A549 (cell line): ENCODE data around the gene FAM3B. TPM values are rescaled to one million over a fixed set of nuclear protein-coding genes. Genes with fewer than 3 reads are reported as not detected.

ENCODE experiments used
- ATAC-seq, 2 experiments: fragments of 200-7000 bp in 1 of 2; fragments of >200 bp in 1 of 2; cut with Nextera tagmentation in 1 of 2; cut with Tn5 transposase in 1 of 2; 3 replicates each; pipeline versions ENCODE4 v1.8.0 to v1.9.1; 2018 to 2020; ENCODE audit warnings: mild to moderate bottlenecking in 1 of 2, moderate library complexity in 1 of 2
- CTCF ChIA-PET: fragments of 300-600 bp; sonication (Branson Sonifier 250); formaldehyde crosslinking; extraction: SDS; loops from one replicate; lab custom pipeline; 2021; ENCODE audit warnings: antibody characterized with exemption, inconsistent platforms; lab: Yijun Ruan, JAX
- POLR2A ChIA-PET: fragments of 350-600 bp; formaldehyde crosslinking; extraction: SDS; loops from one replicate; lab custom pipeline; 2021; ENCODE audit warnings: antibody characterized with exemption, inconsistent platforms; lab: Yijun Ruan, JAX
- DNase-seq, 2 experiments: peaks; one replicate each; pipeline versions ENCODE4 v3.0.0 to v3.0.0-alpha.2; 2011 to 2016; ENCODE audit warnings: low read depth in 1 of 2, low spot score in 1 of 2
- FAIRE-seq: peaks from 2 replicates; lab custom pipeline; 2011; peaks lifted over from hg19 to GRCh38; lab: Jason Lieb, UNC
- H3K27ac ChIP-seq, 2 experiments: fragments of >200 bp; sonication (Bioruptor Twin); formaldehyde crosslinking; 3 replicates each; pipeline ENCODE4 v1.5.1; 2016 to 2017
- H3K4me1 ChIP-seq: fragments of >200 bp; sonication (Bioruptor Twin); formaldehyde crosslinking; 3 replicates; pipeline ENCODE4 v1.6.1; 2016
- H3K4me2 ChIP-seq: fragments of >200 bp; sonication (Bioruptor Twin); formaldehyde crosslinking; 3 replicates; pipeline ENCODE4 v1.6.1; 2016
- H3K4me3 ChIP-seq: fragments of >200 bp; sonication (Bioruptor Twin); formaldehyde crosslinking; 3 replicates; pipeline ENCODE4 v1.5.1; 2016
- H3K9me3 ChIP-seq: fragments of >200 bp; sonication (Bioruptor Twin); formaldehyde crosslinking; 3 replicates; pipeline ENCODE4 v1.6.1; 2016
- CBX8 ChIP-seq: fragments of 200-600 bp; sonication (generic); IDR thresholded peaks from 2 replicates; pipeline ENCODE4 v1.6.1; 2016
- EHF ChIP-seq: fragments of 250-450 bp; sonication (Bioruptor Pico); IDR thresholded peaks from 2 replicates; pipeline ENCODE4 v1.5.0; 2020; ENCODE audit warnings: mild to moderate bottlenecking
- EHMT2 ChIP-seq: fragments of 200-600 bp; sonication (generic); IDR thresholded peaks from 2 replicates; pipeline ENCODE4 v1.6.1; 2016; ENCODE audit warnings: antibody characterized with exemption, low read depth, mild to moderate bottlenecking, moderate library complexity
- EP300 ChIP-seq, 2 experiments: fragments of >200 bp; sonication (Bioruptor Twin); formaldehyde crosslinking; IDR thresholded peaks; 2 replicates in 1 of 2; 3 replicates in 1 of 2; pipeline ENCODE4 v1.6.1; 2016 to 2017
- FOSB ChIP-seq: fragments of 250-450 bp; sonication (Bioruptor Pico); IDR thresholded peaks from 2 replicates; pipeline ENCODE4 v1.5.0; 2020; ENCODE audit warnings: mild to moderate bottlenecking, moderate library complexity
- FOSL2 ChIP-seq, 2 experiments: fragments of 450-650 bp in 1 of 2; fragments of >200 bp in 1 of 2; sonication (Bioruptor Twin) in 1 of 2; formaldehyde crosslinking; IDR thresholded peaks; 2 replicates each; pipeline versions ENCODE4 v1.5.0 to v1.6.1; 2016 to 2020; ENCODE audit warnings: mild to moderate bottlenecking in 1 of 2, moderate library complexity in 1 of 2
- FOXS1 ChIP-seq: fragments of 250-450 bp; sonication (Bioruptor Pico); IDR thresholded peaks from 2 replicates; pipeline ENCODE4 v1.5.0; 2020; ENCODE audit warnings: mild to moderate bottlenecking, moderate library complexity
- GATA3 ChIP-seq: IDR thresholded peaks from 2 replicates; pipeline ENCODE4 v1.6.1; 2012; ENCODE audit warnings: borderline replicate concordance
- JUNB ChIP-seq: fragments of >200 bp; sonication (Bioruptor Twin); formaldehyde crosslinking; IDR thresholded peaks from 2 replicates; pipeline ENCODE4 v1.6.1; 2016
- KDM5A ChIP-seq: fragments of 200-600 bp; sonication (generic); IDR thresholded peaks from 2 replicates; pipeline ENCODE4 v1.6.1; 2016; ENCODE audit warnings: antibody characterized with exemption, mild to moderate bottlenecking
- MYC ChIP-seq: IDR thresholded peaks from 2 replicates; pipeline ENCODE4 v1.6.1; 2012; ENCODE audit warnings: mild to moderate bottlenecking, inconsistent platforms, low read length, improper control_type of control experiment, borderline replicate concordance
- NPAS2 ChIP-seq: fragments of 250-450 bp; sonication (Bioruptor Pico); IDR thresholded peaks from 2 replicates; pipeline ENCODE4 v1.8.0; 2022; ENCODE audit warnings: mild to moderate bottlenecking, moderate library complexity, borderline replicate concordance
- RFX5 ChIP-seq: fragments of 450-650 bp; IDR thresholded peaks from 2 replicates; pipeline ENCODE4 v1.7.1; 2014; ENCODE audit warnings: antibody characterized with exemption, mild to moderate bottlenecking, moderate library complexity
- SREBF2 ChIP-seq: fragments of 450-650 bp; IDR thresholded peaks from 2 replicates; pipeline ENCODE4 v1.6.1; 2014; ENCODE audit warnings: mild to moderate bottlenecking, moderate library complexity
- TFCP2L1 ChIP-seq: fragments of 250-450 bp; sonication (Bioruptor Pico); IDR thresholded peaks from 2 replicates; pipeline ENCODE4 v1.5.0; 2021; ENCODE audit warnings: mild to moderate bottlenecking
- TP53 ChIP-seq: fragments of 250-450 bp; sonication (Bioruptor Pico); IDR thresholded peaks from 2 replicates; pipeline ENCODE4 v1.5.0; 2021; ENCODE audit warnings: mild to moderate bottlenecking, moderate library complexity
- ZC3H11A ChIP-seq: fragments of 450-650 bp; IDR thresholded peaks from 2 replicates; pipeline ENCODE4 v1.6.1; 2014; ENCODE audit warnings: antibody characterized with exemption, mild to moderate bottlenecking
- ZFP36 ChIP-seq: fragments of 450-650 bp; IDR thresholded peaks from 2 replicates; pipeline ENCODE4 v1.6.1; 2014; ENCODE audit warnings: borderline replicate concordance; ENCODE audit not compliant: partially characterized antibody
- WGBS: methylation state at CpG from one replicate; pipeline ENCODE4 v1.1.6; 2017; ENCODE audit errors: missing lambda C conversion rate; 5-methylcytosine and 5-hydroxymethylcytosine counted together
- polyA plus RNA-seq, 4 experiments: library from polyadenylated mRNA; depleted of rRNA in 3 of 4; stranded (reverse); fragments of >200 nt; fragmentation: RNase III in 1 of 4; extraction: RNeasy Plus Mini Kit Qiagen cat#74134 plus additional on column Dnase treatment in 1 of 4; gene quantifications; 2 replicates in 3 of 4; 3 replicates in 1 of 4; pipeline ENCODE4 v1.2.3, GENCODE V29; 2011 to 2017
- TF ChIP-seq, protein P1 (sequence below): fragments of >200 bp; sonication (Bioruptor Twin); formaldehyde crosslinking; IDR thresholded peaks from 3 replicates; pipeline ENCODE4 v1.5.1; 2016
- TF ChIP-seq, protein P2 (sequence below): fragments of >200 bp; sonication (Bioruptor Twin); formaldehyde crosslinking; IDR thresholded peaks from 3 replicates; pipeline ENCODE4 v1.6.1; 2016
- TF ChIP-seq, protein P3 (sequence below): fragments of 250-450 bp; sonication (Bioruptor Pico); IDR thresholded peaks from 2 replicates; pipeline ENCODE4 v1.5.0; 2020; ENCODE audit warnings: low read depth, mild to moderate bottlenecking, moderate library complexity
- TF ChIP-seq, protein P4 (sequence below): fragments of >200 bp; sonication (Bioruptor Twin); formaldehyde crosslinking; IDR thresholded peaks from 2 replicates; pipeline ENCODE4 v1.6.1; 2016

Gene FAM3B
- polyA plus RNA-seq, 2 of the 4 experiments (the other 2 are of a cell fraction), result not detected

DNA sequence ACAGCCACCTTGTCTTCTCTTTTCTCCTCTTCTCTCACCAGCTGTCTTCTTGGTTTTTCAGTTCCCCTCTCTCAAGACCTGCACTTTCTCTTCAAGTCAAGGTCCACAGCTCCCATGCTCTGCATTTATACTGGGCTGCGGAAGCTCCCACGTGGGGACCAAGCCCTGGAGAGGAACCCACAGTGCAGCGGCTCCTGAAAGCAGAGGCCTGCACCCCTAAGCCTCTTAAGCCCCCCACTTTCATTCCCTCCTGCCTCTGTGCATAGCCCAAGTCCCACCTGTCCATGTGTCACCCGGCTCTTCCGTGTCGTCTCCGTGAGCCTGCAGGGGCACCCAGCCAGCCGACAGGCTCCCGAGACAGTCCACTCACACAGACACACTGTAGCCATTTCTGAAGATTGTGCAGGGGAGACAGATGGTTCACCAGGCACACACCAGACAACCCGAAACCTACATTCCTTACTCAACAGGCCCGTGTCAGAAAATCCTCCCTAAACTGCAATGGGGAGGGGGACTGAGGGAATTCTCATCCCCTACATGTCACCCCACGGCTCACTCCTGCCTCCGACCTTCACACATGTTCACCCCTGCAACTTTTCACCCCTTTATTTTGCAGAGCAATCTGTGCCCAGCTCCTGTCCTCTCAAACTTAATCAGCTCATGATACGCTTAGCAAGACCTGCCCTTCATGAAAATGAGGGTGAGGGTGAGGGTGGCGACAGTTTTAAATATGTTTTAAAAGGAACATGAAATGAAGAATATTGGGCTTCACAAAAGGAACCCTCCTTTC lies 51.5 kb downstream of the FAM3B start:
- Histone ChIP-seq H3K4me3 (no peak overlapping the region), H3K4me2 (no peak overlapping the region), H3K9me3 (no peaks in the 10 kb centered on the region), H3K27ac (no peak overlapping the region), H3K4me1 (peaks cover 12% of the 10 kb centered on the region; the same call in 2 of the 3 replicates)
- ATAC-seq (no peak), FAIRE-seq (no peak), DNase-seq (no peak)
- TF ChIP-seq, protein P1, sequence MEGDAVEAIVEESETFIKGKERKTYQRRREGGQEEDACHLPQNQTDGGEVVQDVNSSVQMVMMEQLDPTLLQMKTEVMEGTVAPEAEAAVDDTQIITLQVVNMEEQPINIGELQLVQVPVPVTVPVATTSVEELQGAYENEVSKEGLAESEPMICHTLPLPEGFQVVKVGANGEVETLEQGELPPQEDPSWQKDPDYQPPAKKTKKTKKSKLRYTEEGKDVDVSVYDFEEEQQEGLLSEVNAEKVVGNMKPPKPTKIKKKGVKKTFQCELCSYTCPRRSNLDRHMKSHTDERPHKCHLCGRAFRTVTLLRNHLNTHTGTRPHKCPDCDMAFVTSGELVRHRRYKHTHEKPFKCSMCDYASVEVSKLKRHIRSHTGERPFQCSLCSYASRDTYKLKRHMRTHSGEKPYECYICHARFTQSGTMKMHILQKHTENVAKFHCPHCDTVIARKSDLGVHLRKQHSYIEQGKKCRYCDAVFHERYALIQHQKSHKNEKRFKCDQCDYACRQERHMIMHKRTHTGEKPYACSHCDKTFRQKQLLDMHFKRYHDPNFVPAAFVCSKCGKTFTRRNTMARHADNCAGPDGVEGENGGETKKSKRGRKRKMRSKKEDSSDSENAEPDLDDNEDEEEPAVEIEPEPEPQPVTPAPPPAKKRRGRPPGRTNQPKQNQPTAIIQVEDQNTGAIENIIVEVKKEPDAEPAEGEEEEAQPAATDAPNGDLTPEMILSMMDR, result no peak
- TF ChIP-seq EP300 (IDR thresholded peaks at IDR 0.05), result no peak
- no peak for TF ChIP-seq JUNB
- no peak for TF ChIP-seq MYC
- TF ChIP-seq FOSB (CRISPR knock-in tag), result no peak
- TF ChIP-seq RFX5, result no peak
- TF ChIP-seq TP53 (CRISPR knock-in tag), result no peak
- TF ChIP-seq SREBF2, result no peak
- TF ChIP-seq FOSL2 (IDR thresholded peaks at IDR 0.05), result no peak
- TF ChIP-seq FOSL2 (CRISPR knock-in tag; IDR thresholded peaks at IDR 0.05), result no peak
- TF ChIP-seq EHMT2, result no peak
- no peak for TF ChIP-seq NPAS2 (CRISPR knock-in tag)
- ChIA-PET POLR2A (no interaction called here), CTCF (interaction anchor here (0.6 to 1.0 kb wide), 2 partner anchors 24 to 85 kb away, joined by 3 read pairs; no protein-coding TSS in a partner anchor)
- WGBS, result 85% methylated on average over 15 of the region's 15 CpGs

DNA sequence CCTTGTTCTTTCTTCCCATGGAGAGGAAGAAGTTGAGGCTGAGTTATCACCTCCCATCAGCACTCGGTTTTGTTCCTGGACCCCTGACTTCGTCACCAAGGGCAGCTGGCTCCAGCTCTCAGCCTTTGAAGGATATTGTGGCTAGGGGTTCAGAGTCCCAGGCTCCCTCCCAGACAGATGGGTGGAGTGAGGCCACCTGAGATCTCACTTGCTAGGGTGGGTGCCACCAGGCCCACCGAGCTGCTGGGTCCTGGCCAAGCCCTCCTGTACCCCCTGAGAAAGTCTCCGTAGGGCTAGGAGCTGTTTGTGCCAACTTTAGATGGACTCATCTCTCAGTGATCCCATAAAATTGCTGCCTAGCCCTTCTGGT lies 52.1 kb downstream of the FAM3B start:
- TF ChIP-seq, protein P2, sequence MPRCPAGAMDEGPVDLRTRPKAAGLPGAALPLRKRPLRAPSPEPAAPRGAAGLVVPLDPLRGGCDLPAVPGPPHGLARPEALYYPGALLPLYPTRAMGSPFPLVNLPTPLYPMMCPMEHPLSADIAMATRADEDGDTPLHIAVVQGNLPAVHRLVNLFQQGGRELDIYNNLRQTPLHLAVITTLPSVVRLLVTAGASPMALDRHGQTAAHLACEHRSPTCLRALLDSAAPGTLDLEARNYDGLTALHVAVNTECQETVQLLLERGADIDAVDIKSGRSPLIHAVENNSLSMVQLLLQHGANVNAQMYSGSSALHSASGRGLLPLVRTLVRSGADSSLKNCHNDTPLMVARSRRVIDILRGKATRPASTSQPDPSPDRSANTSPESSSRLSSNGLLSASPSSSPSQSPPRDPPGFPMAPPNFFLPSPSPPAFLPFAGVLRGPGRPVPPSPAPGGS, result no peak
- TF ChIP-seq, protein P3, sequence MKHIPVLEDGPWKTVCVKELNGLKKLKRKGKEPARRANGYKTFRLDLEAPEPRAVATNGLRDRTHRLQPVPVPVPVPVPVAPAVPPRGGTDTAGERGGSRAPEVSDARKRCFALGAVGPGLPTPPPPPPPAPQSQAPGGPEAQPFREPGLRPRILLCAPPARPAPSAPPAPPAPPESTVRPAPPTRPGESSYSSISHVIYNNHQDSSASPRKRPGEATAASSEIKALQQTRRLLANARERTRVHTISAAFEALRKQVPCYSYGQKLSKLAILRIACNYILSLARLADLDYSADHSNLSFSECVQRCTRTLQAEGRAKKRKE (CRISPR knock-in tag), result no peak
- no peak for TF ChIP-seq KDM5A
- TF ChIP-seq FOXS1, result no peak
- no peak for TF ChIP-seq EHF (CRISPR knock-in tag)
- TF ChIP-seq JUNB, result no peak
- no peak for TF ChIP-seq ZC3H11A
- TF ChIP-seq TFCP2L1 (CRISPR knock-in tag), result no peak
- TF ChIP-seq, protein P4, sequence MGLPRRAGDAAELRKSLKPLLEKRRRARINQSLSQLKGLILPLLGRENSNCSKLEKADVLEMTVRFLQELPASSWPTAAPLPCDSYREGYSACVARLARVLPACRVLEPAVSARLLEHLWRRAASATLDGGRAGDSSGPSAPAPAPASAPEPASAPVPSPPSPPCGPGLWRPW, result no peak
- no peak for TF ChIP-seq CBX8
- TF ChIP-seq GATA3, result no peak
- TF ChIP-seq ZFP36, result no peak
- no peak for TF ChIP-seq RFX5
- CTCF ChIA-PET, result no interaction called here
- no peak for ATAC-seq
- Histone ChIP-seq H3K27ac (no peak overlapping the region), H3K9me3 (no peaks in the 10 kb centered on the region), H3K4me3 (no peak overlapping the region), H3K4me2 (no peak overlapping the region), H3K4me1 (peaks cover 12% of the 10 kb centered on the region; the same call in 2 of the 3 replicates)
- no peak for DNase-seq
- no peak for FAIRE-seq
- 94% methylated on average over 3 of the region's 4 CpGs for WGBS
- POLR2A ChIA-PET, result no interaction called here
